ENCODE data around the gene RPS8. TPM values are rescaled to one million over a fixed set of nuclear protein-coding genes. Genes with fewer than 3 reads are reported as not detected.

RPS8 gene
- total RNA-seq, 1 experiment from 2014 or later: 1,467 TPM

GRCh38 chr1:44786138-44786840 lies 10.9 kb downstream of the RPS8 start:
- no peaks in the 10 kb centered on the region for H3K4me1 ChIP-seq
- intact Hi-C loops (cut with micrococcal nuclease; ENCODE audit: unreplicated experiment): no loop called here
- BruUV-seq (replicated peaks): no TSS peak

GRCh38 chr1:44786841-44787426 lies 11.6 kb downstream of the RPS8 start:
- H3K4me3 ChIP-seq (ENCODE audit: low read depth, low read length): no peak overlapping the region
- H3K4me3 Mint-ChIP-seq (ENCODE audit: unreplicated experiment): no peak overlapping the region

More at GRCh38 chr1:44786138-44786840, 10.9 kb downstream of the RPS8 start:
- CTCF ChIA-PET: no interaction called here
- H3K4me3 ChIP-seq (ENCODE audit: low read depth, low read length): no peak overlapping the region
- H3K36me3 ChIP-seq (ENCODE audit: control insufficient read depth, insufficient read depth, low read length): no peaks in the 10 kb centered on the region
- no peaks in the 10 kb centered on the region for H3K27me3 Mint-ChIP-seq (ENCODE audit: insufficient read depth, unreplicated experiment)
- no peaks in the 10 kb centered on the region for H3K4me1 Mint-ChIP-seq (ENCODE audit: low read depth, unreplicated experiment)
- no peaks in the 10 kb centered on the region for H3K9me3 Mint-ChIP-seq (ENCODE audit: unreplicated experiment)
- POLR2A ChIA-PET: interaction anchor here (0.5 to 0.6 kb wide), 2 partner anchors 11 to 517 kb away, joined by 3 to 8 read pairs; partner anchors contain the start of gene RPS8
- no peak overlapping the region for H3K27ac Mint-ChIP-seq (ENCODE audit: unreplicated experiment)
- peaks cover 17% of the 10 kb centered on the region for H3K36me3 Mint-ChIP-seq (ENCODE audit: insufficient read depth, unreplicated experiment)
- H3K9me3 ChIP-seq: no peaks in the 10 kb centered on the region
- DNase-seq: peak in 1 of 2 experiments; percentile 49
- no peaks in the 10 kb centered on the region for H3K27me3 ChIP-seq (replicated peaks; ENCODE audit: control insufficient read depth, insufficient read depth, low read length)
- TF ChIP-seq CTCF (IDR thresholded peaks at IDR 0.05; ENCODE audit: insufficient read depth in 1 of 2, low read depth in 1 of 2, low read length in 1 of 2, severe bottlenecking in 1 of 2, unreplicated experiment in 1 of 2): peak; percentile 56 to 57
- no peak overlapping the region for H3K4me3 Mint-ChIP-seq (ENCODE audit: unreplicated experiment)

GRCh38 chr1:44787506-44787905 lies 12.2 kb downstream of the RPS8 start:
- no peak for TF ChIP-seq CTCF (IDR thresholded peaks at IDR 0.05; ENCODE audit: insufficient read depth in 1 of 2, low read depth in 1 of 2, low read length in 1 of 2, severe bottlenecking in 1 of 2, unreplicated experiment in 1 of 2)
- ChIA-PET POLR2A (no interaction called here), CTCF (no interaction called here)
- Histone ChIP-seq H3K36me3 (ENCODE audit: control insufficient read depth, insufficient read depth, low read length) (no peaks in the 10 kb centered on the region), H3K27me3 (replicated peaks; ENCODE audit: control insufficient read depth, insufficient read depth, low read length) (no peaks in the 10 kb centered on the region), H3K4me1 (no peaks in the 10 kb centered on the region), H3K4me3 (ENCODE audit: low read depth, low read length) (no peak overlapping the region), H3K9me3 (no peaks in the 10 kb centered on the region)
- BruUV-seq (replicated peaks): no TSS peak
- Mint-ChIP-seq H3K36me3 (ENCODE audit: insufficient read depth, unreplicated experiment) (peaks cover 5% of the 10 kb centered on the region), H3K4me3 (ENCODE audit: unreplicated experiment) (no peak overlapping the region), H3K4me1 (ENCODE audit: low read depth, unreplicated experiment) (peaks cover under 1% of the 10 kb centered on the region), H3K27me3 (ENCODE audit: insufficient read depth, unreplicated experiment) (no peaks in the 10 kb centered on the region), H3K27ac (ENCODE audit: unreplicated experiment) (no peak overlapping the region), H3K9me3 (ENCODE audit: unreplicated experiment) (no peaks in the 10 kb centered on the region)
- no peak for DNase-seq
- intact Hi-C loops (cut with micrococcal nuclease; ENCODE audit: unreplicated experiment): no loop called here

More at GRCh38 chr1:44786841-44787426, 11.6 kb downstream of the RPS8 start:
- H3K27me3 ChIP-seq (replicated peaks; ENCODE audit: control insufficient read depth, insufficient read depth, low read length): no peaks in the 10 kb centered on the region
- no peak for DNase-seq
- H3K9me3 ChIP-seq: no peaks in the 10 kb centered on the region
- intact Hi-C loops (cut with micrococcal nuclease; ENCODE audit: unreplicated experiment): no loop called here
- H3K4me1 ChIP-seq: no peaks in the 10 kb centered on the region
- no peaks in the 10 kb centered on the region for H3K36me3 ChIP-seq (ENCODE audit: control insufficient read depth, insufficient read depth, low read length)
- ChIA-PET POLR2A (interaction anchor here (0.5 to 0.6 kb wide), 2 partner anchors 11 to 516 kb away, joined by 3 to 8 read pairs; partner anchors contain the start of gene RPS8), CTCF (no interaction called here)
- BruUV-seq (replicated peaks): no TSS peak
- TF ChIP-seq CTCF (IDR thresholded peaks at IDR 0.05; ENCODE audit: insufficient read depth in 1 of 2, low read depth in 1 of 2, low read length in 1 of 2, severe bottlenecking in 1 of 2, unreplicated experiment in 1 of 2): no peak
- peaks cover 10% of the 10 kb centered on the region for H3K36me3 Mint-ChIP-seq (ENCODE audit: insufficient read depth, unreplicated experiment)
- no peaks in the 10 kb centered on the region for H3K27me3 Mint-ChIP-seq (ENCODE audit: insufficient read depth, unreplicated experiment)
- H3K27ac Mint-ChIP-seq (ENCODE audit: unreplicated experiment): no peak overlapping the region
- no peaks in the 10 kb centered on the region for H3K4me1 Mint-ChIP-seq (ENCODE audit: low read depth, unreplicated experiment)
- no peaks in the 10 kb centered on the region for H3K9me3 Mint-ChIP-seq (ENCODE audit: unreplicated experiment)

All from Caco-2 (cell line).